GM12864 (cell line): ENCODE data around the gene ITPKC.

Experiments
- DNase-seq: peaks from one replicate; pipeline ENCODE4 v3.0.0-alpha.2; 2011; ENCODE audit warnings: low read depth
- H3K4me3 ChIP-seq: 2 replicates; pipeline ENCODE4 v1.5.1; 2011; ENCODE audit warnings: mild to moderate bottlenecking, low read depth, low read length, control low read depth
- CTCF ChIP-seq: IDR thresholded peaks from 2 replicates; pipeline ENCODE4 v1.5.1; 2011; ENCODE audit warnings: low read depth, mild to moderate bottlenecking, moderate library complexity, low read length, control low read depth, inconsistent platforms; ENCODE audit errors: missing control alignments

The ITPKC gene

GRCh38 chr19:40745402-40745780 is 28.5 kb downstream of the ITPKC start:
- no peak for TF ChIP-seq CTCF
- H3K4me3 ChIP-seq = no peak overlapping the region
- DNase-seq = no peak

- DNase-seq = no peak
- no peak for TF ChIP-seq CTCF
- no peak overlapping the region for H3K4me3 ChIP-seq
These were observed 30.6 kb downstream of the ITPKC start for GRCh38 chr19:40747536-40747935.

GRCh38 chr19:40750058-40750873 is 33.4 kb downstream of the ITPKC start, which contains the start of gene ACTMAP:
ACTMAP (minus strand) TSS chr19:40750477; CDS start chr19:40749803, 674 bp downstream.
- no peak for TF ChIP-seq CTCF
- H3K4me3 ChIP-seq = peak within 1 kb of the TSS; percentile 77
- peak; percentile 99 for DNase-seq

GRCh38 chr19:40750874-40751537 is 34.1 kb downstream of the ITPKC start, which contains the start of gene SNRPA:
SNRPA (plus strand) TSS chr19:40751203; CDS start chr19:40751409, 206 bp downstream.
- peak within 1 kb of the TSS; percentile 77 for H3K4me3 ChIP-seq
- peak; percentile 95 for DNase-seq
- no peak for TF ChIP-seq CTCF

GRCh38 chr19:40752257-40752781 is 35.4 kb downstream of the ITPKC start:
- DNase-seq = no peak
- TF ChIP-seq CTCF = no peak
- peak overlapping the region; percentile 77 for H3K4me3 ChIP-seq

GRCh38 chr19:40754611-40755247 is 37.8 kb downstream of the ITPKC start:
- peak overlapping the region; percentile 55 for H3K4me3 ChIP-seq
- TF ChIP-seq CTCF = no peak
- DNase-seq = no peak
